Measurements from ENCODE around the gene HSD17B1. TPM values are rescaled to one million over a fixed set of nuclear protein-coding genes. Genes with fewer than 3 reads are reported as not detected.

HSD17B1 gene
- total RNA-seq, 1 experiment from 2014 or later: 1.6 TPM

Other genes with a start within 250 kb of the HSD17B1 start
- 78.5 and 92.9 TPM in 2 replicates for gene STAT3, start 164.5 kb upstream of the HSD17B1 start, total RNA-seq (2014; rRNA removed; shearing (Covaris generic))
- gene CAVIN1, start 129.7 kb upstream of the HSD17B1 start, total RNA-seq (2014; rRNA removed; shearing (Covaris generic)): 569 and 659 TPM in 2 replicates
- gene ATP6V0A1, start 94.0 kb upstream of the HSD17B1 start, total RNA-seq (2014; rRNA removed; shearing (Covaris generic)): 23.4 and 24.1 TPM in 2 replicates
- 79.2 and 80.1 TPM in 2 replicates for gene NAGLU, start 16.7 kb upstream of the HSD17B1 start, total RNA-seq (2014; rRNA removed; shearing (Covaris generic))
- gene COASY, start 9.2 kb downstream of the HSD17B1 start, total RNA-seq (2014; rRNA removed; shearing (Covaris generic)): 53.9 and 63.6 TPM in 2 replicates
- gene MLX, start 14.2 kb downstream of the HSD17B1 start, total RNA-seq (2014; rRNA removed; shearing (Covaris generic)): 47.1 and 52.9 TPM in 2 replicates
- 21.4 and 29.9 TPM in 2 replicates for gene PSMC3IP, start 24.8 kb downstream of the HSD17B1 start, total RNA-seq (2014; rRNA removed; shearing (Covaris generic))
- 62.3 and 63.0 TPM in 2 replicates for gene RETREG3, start 56.5 kb downstream of the HSD17B1 start, total RNA-seq (2014; rRNA removed; shearing (Covaris generic))
- gene TUBG1, start 56.8 kb downstream of the HSD17B1 start, total RNA-seq (2014; rRNA removed; shearing (Covaris generic)): 157 and 159 TPM in 2 replicates
- gene TUBG2, start 106.4 kb downstream of the HSD17B1 start, total RNA-seq (2014; rRNA removed; shearing (Covaris generic)): 21.8 and 34.1 TPM in 2 replicates
- gene PLEKHH3, start 124.1 kb downstream of the HSD17B1 start, total RNA-seq (2014; rRNA removed; shearing (Covaris generic)): 32.8 and 37.0 TPM in 2 replicates
- gene CCR10, start 128.9 kb downstream of the HSD17B1 start, total RNA-seq (2014; rRNA removed; shearing (Covaris generic)): 2.7 and 3.6 TPM in 2 replicates
- gene CNTNAP1, start 129.6 kb downstream of the HSD17B1 start, total RNA-seq (2014; rRNA removed; shearing (Covaris generic)): 19.2 and 20.8 TPM in 2 replicates
- gene EZH1, start 192.1 kb downstream of the HSD17B1 start, total RNA-seq (2014; rRNA removed; shearing (Covaris generic)): 7.2 and 10.3 TPM in 2 replicates
- gene RAMP2, start 208.3 kb downstream of the HSD17B1 start, total RNA-seq (2014; rRNA removed; shearing (Covaris generic)): not detected in 2 replicates
- 174 and 181 TPM in 2 replicates for gene VPS25, start 220.5 kb downstream of the HSD17B1 start, total RNA-seq (2014; rRNA removed; shearing (Covaris generic))
- gene WNK4, start 227.7 kb downstream of the HSD17B1 start, total RNA-seq (2014; rRNA removed; shearing (Covaris generic)): 0.34 and 0.50 TPM in 2 replicates
- gene COA3, start 245.8 kb downstream of the HSD17B1 start, total RNA-seq (2014; rRNA removed; shearing (Covaris generic)): 112 and 122 TPM in 2 replicates
- gene CNTD1, start 245.9 kb downstream of the HSD17B1 start, total RNA-seq (2014; rRNA removed; shearing (Covaris generic)): 0.03 and 0.29 TPM in 2 replicates

Measured in A172 (cell line).